Uterus (tissue), 2 donors: ENCODE data around the gene CD8B2.
"Not testable (repeated sequence)": the region's sequence is repeated elsewhere in the genome, so short reads cannot be mapped to it uniquely, and the experiment has no call there.

ENCODE experiments used
- CTCF ChIP-seq, 4 experiments: fragments of 200-600 bp in 2 of 4; fragments of 450-650 bp in 2 of 4; sonication (generic) in 2 of 4; IDR thresholded peaks; one replicate each; pipeline ENCODE4 v1.5.1; 2016 to 2019; ENCODE audit warnings: antibody characterized with exemption in 4 of 4, mild to moderate bottlenecking in 2 of 4, moderate library complexity in 1 of 4
- POLR2A ChIP-seq, 2 donors: fragments of 450-650 bp; IDR thresholded peaks; one replicate each; pipeline ENCODE4 v1.6.1; 2016; ENCODE audit warnings: antibody characterized with exemption in 2 of 2, mild to moderate bottlenecking in 1 of 2, moderate library complexity in 1 of 2

GRCh38 chr2:106504787-106505186 lies 17.6 kb downstream of the CD8B2 start:
- TF ChIP-seq CTCF, POLR2A (IDR thresholded peaks at IDR 0.05): not testable (repeated sequence)
